ENCODE data around the gene TEX261.
"Not testable (repeated sequence)": the region's sequence is repeated elsewhere in the genome, so short reads cannot be mapped to it uniquely, and the experiment has no call there.

Gene TEX261

GRCh38 chr2:71023553-71024243, 29.0 kb upstream of the TEX261 start:
- not testable (repeated sequence) for DNase-seq; H3K27me3 ChIP-seq (ENCODE audit: control insufficient read depth in 1 of 2, insufficient read depth in 1 of 2, low read length in 2 of 2); H2AFZ ChIP-seq (ENCODE audit: low read depth, low read length); H3K4me2 ChIP-seq (ENCODE audit: low read length, poor library complexity, severe bottlenecking); H3K36me3 ChIP-seq (ENCODE audit: control insufficient read depth in 1 of 2, insufficient read depth in 2 of 2, low read depth in 1 of 2, low read length in 2 of 2); H2BK120ac ChIP-seq (ENCODE audit: low read depth, low read length); H2BK12ac ChIP-seq (ENCODE audit: low read length in 2 of 2); H3K23ac ChIP-seq (ENCODE audit: low read length in 2 of 2); H3K79me1 ChIP-seq (replicated peaks; ENCODE audit: low read length, poor library complexity, severe bottlenecking); H4K8ac ChIP-seq (ENCODE audit: low read length); H3K4ac ChIP-seq (ENCODE audit: low read depth in 1 of 2, low read length in 2 of 2); H3K4me1 ChIP-seq (ENCODE audit: control insufficient read depth, insufficient read depth, low read depth, low read length); H2BK5ac ChIP-seq (ENCODE audit: low read depth, low read length, poor library complexity, severe bottlenecking); H3K18ac ChIP-seq (ENCODE audit: low read depth in 1 of 2, low read length in 2 of 2); H3K9me3 ChIP-seq (ENCODE audit: control insufficient read depth, low read length); H3K9ac ChIP-seq (ENCODE audit: low read length); H4K91ac ChIP-seq (ENCODE audit: low read length); H3K4me3 ChIP-seq (ENCODE audit: insufficient read depth in 1 of 2, low read depth in 1 of 2, low read length in 2 of 2); H2AK5ac ChIP-seq (ENCODE audit: low read length, severe bottlenecking); H2BK15ac ChIP-seq (ENCODE audit: low read depth, poor library complexity, severe bottlenecking); H3K14ac ChIP-seq (ENCODE audit: low read length in 2 of 2); H3K27ac ChIP-seq (ENCODE audit: low read length, poor library complexity, severe bottlenecking)
- WGBS, result 74% methylated on average over 12 of the region's 15 CpGs

- H4K8ac ChIP-seq (ENCODE audit: low read length); DNase-seq; H3K23ac ChIP-seq (ENCODE audit: low read length in 2 of 2); H2BK5ac ChIP-seq (ENCODE audit: low read depth, low read length, poor library complexity, severe bottlenecking); H3K4me2 ChIP-seq (ENCODE audit: low read length, poor library complexity, severe bottlenecking); H3K9me3 ChIP-seq (ENCODE audit: control insufficient read depth, low read length); H3K27ac ChIP-seq (ENCODE audit: low read length, poor library complexity, severe bottlenecking); H3K4ac ChIP-seq (ENCODE audit: low read depth in 1 of 2, low read length in 2 of 2); H3K18ac ChIP-seq (ENCODE audit: low read depth in 1 of 2, low read length in 2 of 2); H3K79me1 ChIP-seq (replicated peaks; ENCODE audit: low read length, poor library complexity, severe bottlenecking); H3K4me3 ChIP-seq (ENCODE audit: insufficient read depth in 1 of 2, low read depth in 1 of 2, low read length in 2 of 2); H2AFZ ChIP-seq (ENCODE audit: low read depth, low read length); H2BK15ac ChIP-seq (ENCODE audit: low read depth, poor library complexity, severe bottlenecking); H2BK120ac ChIP-seq (ENCODE audit: low read depth, low read length); H3K14ac ChIP-seq (ENCODE audit: low read length in 2 of 2); H4K91ac ChIP-seq (ENCODE audit: low read length); H2BK12ac ChIP-seq (ENCODE audit: low read length in 2 of 2); H3K9ac ChIP-seq (ENCODE audit: low read length); H3K27me3 ChIP-seq (ENCODE audit: control insufficient read depth in 1 of 2, insufficient read depth in 1 of 2, low read length in 2 of 2); H3K36me3 ChIP-seq (ENCODE audit: control insufficient read depth in 1 of 2, insufficient read depth in 2 of 2, low read depth in 1 of 2, low read length in 2 of 2); H3K4me1 ChIP-seq (ENCODE audit: control insufficient read depth, insufficient read depth, low read depth, low read length); H2AK5ac ChIP-seq (ENCODE audit: low read length, severe bottlenecking): not testable (repeated sequence)
- WGBS, result 84% methylated on average over 14 of the region's 14 CpGs
Measured at GRCh38 chr2:71021394-71021793, 26.7 kb upstream of the TEX261 start.

GRCh38 chr2:71019989-71020388, 25.3 kb upstream of the TEX261 start:
- H3K27ac ChIP-seq (ENCODE audit: low read length, poor library complexity, severe bottlenecking); H2AK5ac ChIP-seq (ENCODE audit: low read length, severe bottlenecking); H2BK5ac ChIP-seq (ENCODE audit: low read depth, low read length, poor library complexity, severe bottlenecking); H3K79me1 ChIP-seq (replicated peaks; ENCODE audit: low read length, poor library complexity, severe bottlenecking); DNase-seq; H3K36me3 ChIP-seq (ENCODE audit: control insufficient read depth in 1 of 2, insufficient read depth in 2 of 2, low read depth in 1 of 2, low read length in 2 of 2); H3K4me2 ChIP-seq (ENCODE audit: low read length, poor library complexity, severe bottlenecking); H4K91ac ChIP-seq (ENCODE audit: low read length); H2BK12ac ChIP-seq (ENCODE audit: low read length in 2 of 2); H4K8ac ChIP-seq (ENCODE audit: low read length); H3K4me1 ChIP-seq (ENCODE audit: control insufficient read depth, insufficient read depth, low read depth, low read length); H3K4ac ChIP-seq (ENCODE audit: low read depth in 1 of 2, low read length in 2 of 2); H2AFZ ChIP-seq (ENCODE audit: low read depth, low read length); H3K4me3 ChIP-seq (ENCODE audit: insufficient read depth in 1 of 2, low read depth in 1 of 2, low read length in 2 of 2); H3K9me3 ChIP-seq (ENCODE audit: control insufficient read depth, low read length); H3K14ac ChIP-seq (ENCODE audit: low read length in 2 of 2); H2BK120ac ChIP-seq (ENCODE audit: low read depth, low read length); H3K23ac ChIP-seq (ENCODE audit: low read length in 2 of 2); H3K27me3 ChIP-seq (ENCODE audit: control insufficient read depth in 1 of 2, insufficient read depth in 1 of 2, low read length in 2 of 2); H2BK15ac ChIP-seq (ENCODE audit: low read depth, poor library complexity, severe bottlenecking); H3K18ac ChIP-seq (ENCODE audit: low read depth in 1 of 2, low read length in 2 of 2); H3K9ac ChIP-seq (ENCODE audit: low read length): not testable (repeated sequence)
- WGBS, result 100% methylated on average over 2 of the region's 6 CpGs

GRCh38 chr2:71018625-71019024, 24.0 kb upstream of the TEX261 start:
- DNase-seq, result no peak
- 84% methylated on average over 6 of the region's 8 CpGs for WGBS

More at GRCh38 chr2:71018625-71019024, 24.0 kb upstream of the TEX261 start:
- Histone ChIP-seq H3K79me1 (replicated peaks; ENCODE audit: low read length, poor library complexity, severe bottlenecking) (no peaks in the 10 kb centered on the region), H2BK5ac (ENCODE audit: low read depth, low read length, poor library complexity, severe bottlenecking) (no peak overlapping the region), H3K4me2 (ENCODE audit: low read length, poor library complexity, severe bottlenecking) (no peak overlapping the region), H2BK120ac (ENCODE audit: low read depth, low read length) (no peak overlapping the region), H3K4ac (ENCODE audit: low read depth in 1 of 2, low read length in 2 of 2) (no peak overlapping the region), H4K91ac (ENCODE audit: low read length) (no peak overlapping the region), H2AFZ (ENCODE audit: low read depth, low read length) (no peak overlapping the region), H3K23ac (ENCODE audit: low read length in 2 of 2) (no peak overlapping the region), H3K4me3 (ENCODE audit: insufficient read depth in 1 of 2, low read depth in 1 of 2, low read length in 2 of 2) (no peak overlapping the region), H3K9me3 (ENCODE audit: control insufficient read depth, low read length) (no peaks in the 10 kb centered on the region), H3K27me3 (ENCODE audit: control insufficient read depth in 1 of 2, insufficient read depth in 1 of 2, low read length in 2 of 2) (no peaks in the 10 kb centered on the region), H2BK15ac (ENCODE audit: low read depth, poor library complexity, severe bottlenecking) (no peak overlapping the region), H4K8ac (ENCODE audit: low read length) (no peak overlapping the region), H2BK12ac (ENCODE audit: low read length in 2 of 2) (no peak overlapping the region), H3K27ac (ENCODE audit: low read length, poor library complexity, severe bottlenecking) (no peak overlapping the region), H3K36me3 (ENCODE audit: control insufficient read depth in 1 of 2, insufficient read depth in 2 of 2, low read depth in 1 of 2, low read length in 2 of 2) (no peaks in the 10 kb centered on the region), H3K14ac (ENCODE audit: low read length in 2 of 2) (no peak overlapping the region), H3K9ac (ENCODE audit: low read length) (no peak overlapping the region), H3K18ac (ENCODE audit: low read depth in 1 of 2, low read length in 2 of 2) (no peak overlapping the region), H2AK5ac (ENCODE audit: low read length, severe bottlenecking) (no peak overlapping the region), H3K4me1 (ENCODE audit: control insufficient read depth, insufficient read depth, low read depth, low read length) (no peaks in the 10 kb centered on the region)

All from mesenchymal stem cell (in vitro differentiated cells and primary cell).